Measurements from ENCODE around the gene PIGBOS1.
"Not testable (repeated sequence)": the region's sequence is repeated elsewhere in the genome, so short reads cannot be mapped to it uniquely, and the experiment has no call there.

Gene PIGBOS1

GRCh38 chr15:55283379-55284147, 35.4 kb downstream of the PIGBOS1 start:
- Mint-ChIP-seq H3K36me3 (no peaks in the 10 kb centered on the region), H3K4me3 (no peak overlapping the region), H3K9me3 (no peaks in the 10 kb centered on the region), H3K4me1 (peaks cover 63% of the 10 kb centered on the region), H3K27ac (peak overlapping the region; percentile 27), H3K27me3 (no peaks in the 10 kb centered on the region)
- no peak for ATAC-seq

GRCh38 chr15:55282284-55282833, 36.6 kb downstream of the PIGBOS1 start:
- no peak for ATAC-seq
- no peaks in the 10 kb centered on the region for H3K36me3 Mint-ChIP-seq

GRCh38 chr15:55281517-55282228, 37.2 kb downstream of the PIGBOS1 start:
- H3K4me1 Mint-ChIP-seq = peaks cover 63% of the 10 kb centered on the region
- H3K4me3 Mint-ChIP-seq = no peak overlapping the region
- no peaks in the 10 kb centered on the region for H3K27me3 Mint-ChIP-seq
- H3K9me3 Mint-ChIP-seq = no peaks in the 10 kb centered on the region
- H3K36me3 Mint-ChIP-seq = no peaks in the 10 kb centered on the region
- ATAC-seq = no peak
- H3K27ac Mint-ChIP-seq = peak overlapping the region; percentile 27

More at GRCh38 chr15:55282284-55282833, 36.6 kb downstream of the PIGBOS1 start:
- peaks cover 62% of the 10 kb centered on the region for H3K4me1 Mint-ChIP-seq
- H3K27ac Mint-ChIP-seq = peak overlapping the region; percentile 27
- no peaks in the 10 kb centered on the region for H3K9me3 Mint-ChIP-seq
- H3K27me3 Mint-ChIP-seq = no peaks in the 10 kb centered on the region
- no peak overlapping the region for H3K4me3 Mint-ChIP-seq

- H3K4me3 Mint-ChIP-seq, H3K9me3 Mint-ChIP-seq, H3K27me3 Mint-ChIP-seq, H3K36me3 Mint-ChIP-seq, ATAC-seq: not testable (repeated sequence)
- Mint-ChIP-seq H3K4me1 (peaks cover 58% of the 10 kb centered on the region), H3K27ac (peak overlapping the region; percentile 84)
These were observed 38.3 kb downstream of the PIGBOS1 start for GRCh38 chr15:55280589-55280988.

- peaks cover 58% of the 10 kb centered on the region for H3K4me1 Mint-ChIP-seq
- H3K27me3 Mint-ChIP-seq = no peaks in the 10 kb centered on the region
- H3K27ac Mint-ChIP-seq = peak overlapping the region; percentile 84
- H3K9me3 Mint-ChIP-seq = no peaks in the 10 kb centered on the region
- H3K36me3 Mint-ChIP-seq = no peaks in the 10 kb centered on the region
- ATAC-seq = peak; percentile 80
- H3K4me3 Mint-ChIP-seq = no peak overlapping the region
These were observed 39.1 kb downstream of the PIGBOS1 start for GRCh38 chr15:55279746-55280351.

GRCh38 chr15:55279100-55279745, 39.7 kb downstream of the PIGBOS1 start:
- no peaks in the 10 kb centered on the region for H3K27me3 Mint-ChIP-seq
- H3K9me3 Mint-ChIP-seq = no peaks in the 10 kb centered on the region
- peaks cover 51% of the 10 kb centered on the region for H3K4me1 Mint-ChIP-seq
- ATAC-seq = no peak
- H3K4me3 Mint-ChIP-seq = no peak overlapping the region
- peaks cover under 1% of the 10 kb centered on the region for H3K36me3 Mint-ChIP-seq
- H3K27ac Mint-ChIP-seq = peak overlapping the region; percentile 84

GRCh38 chr15:55277715-55278114, 41.2 kb downstream of the PIGBOS1 start:
- H3K27me3 Mint-ChIP-seq = no peaks in the 10 kb centered on the region
- H3K4me1 Mint-ChIP-seq = peaks cover 51% of the 10 kb centered on the region
- no peaks in the 10 kb centered on the region for H3K9me3 Mint-ChIP-seq
- no peak overlapping the region for H3K4me3 Mint-ChIP-seq
- H3K36me3 Mint-ChIP-seq = peaks cover 8% of the 10 kb centered on the region
- H3K27ac Mint-ChIP-seq = peak overlapping the region; percentile 90
- no peak for ATAC-seq

- peak; percentile 84 for ATAC-seq
- Mint-ChIP-seq H3K36me3 (peaks cover 8% of the 10 kb centered on the region), H3K27ac (peak overlapping the region; percentile 90)
These were observed 41.8 kb downstream of the PIGBOS1 start for GRCh38 chr15:55277116-55277564.

GRCh38 chr15:55276324-55276723, 42.6 kb downstream of the PIGBOS1 start:
- Mint-ChIP-seq H3K27ac (peak overlapping the region; percentile 90), H3K4me1 (peaks cover 46% of the 10 kb centered on the region), H3K9me3 (no peaks in the 10 kb centered on the region), H3K36me3 (peaks cover 8% of the 10 kb centered on the region), H3K27me3 (no peaks in the 10 kb centered on the region), H3K4me3 (no peak overlapping the region)
- ATAC-seq = no peak

More at GRCh38 chr15:55277116-55277564, 41.8 kb downstream of the PIGBOS1 start:
- Mint-ChIP-seq H3K9me3 (no peaks in the 10 kb centered on the region), H3K4me1 (peaks cover 48% of the 10 kb centered on the region), H3K4me3 (peak overlapping the region; percentile 21), H3K27me3 (no peaks in the 10 kb centered on the region)

GRCh38 chr15:55270291-55270690, 48.6 kb downstream of the PIGBOS1 start:
- Mint-ChIP-seq H3K9me3 (no peaks in the 10 kb centered on the region), H3K36me3 (peaks cover 39% of the 10 kb centered on the region), H3K27ac (no peak overlapping the region), H3K4me3 (no peak overlapping the region), H3K27me3 (no peaks in the 10 kb centered on the region), H3K4me1 (peaks cover 44% of the 10 kb centered on the region)
- ATAC-seq = no peak

- H3K9me3 Mint-ChIP-seq = no peaks in the 10 kb centered on the region
- peaks cover 37% of the 10 kb centered on the region for H3K36me3 Mint-ChIP-seq
- peaks cover 40% of the 10 kb centered on the region for H3K4me1 Mint-ChIP-seq
- H3K27ac Mint-ChIP-seq = peak overlapping the region; percentile 91
- no peak overlapping the region for H3K4me3 Mint-ChIP-seq
- no peak for ATAC-seq
- no peaks in the 10 kb centered on the region for H3K27me3 Mint-ChIP-seq
These were observed 50.7 kb downstream of the PIGBOS1 start for GRCh38 chr15:55268176-55268695.

GRCh38 chr15:55267401-55268175, 51.3 kb downstream of the PIGBOS1 start:
- Mint-ChIP-seq H3K9me3 (no peaks in the 10 kb centered on the region), H3K4me1 (peaks cover 36% of the 10 kb centered on the region), H3K27ac (peak overlapping the region; percentile 91), H3K36me3 (peaks cover 43% of the 10 kb centered on the region), H3K27me3 (no peaks in the 10 kb centered on the region), H3K4me3 (peak overlapping the region; percentile 69)
- peak; percentile 95 for ATAC-seq

All from stimulated activated memory B cell treated with anti-CD40 and anti-IgM and Interleukin-4, amounts not matched to agents 10 μg/mL and 1 μg/mL and 100 μg/mL, for 72 hours (primary cell).